Left lung (tissue), 10 donors: Measurements from ENCODE around the gene VPS13A. TPM values are rescaled to one million over a fixed set of nuclear protein-coding genes. Genes with fewer than 3 reads are reported as not detected.

Experiments used
- ATAC-seq: fragments of 200-7000 bp; cut with Tn5 transposase; one replicate; pipeline ENCODE4 v1.9.1; 2020; ENCODE audit warnings: moderate library complexity
- DNase-seq, 4 donors: peaks; one replicate each; pipeline ENCODE4 v3.0.0-alpha.2; 2013 to 2020
- H3K27ac ChIP-seq, 2 donors: fragments of 200-600 bp; sonication (generic) in 1 of 2; one replicate each; pipeline versions ENCODE4 v1.5.0 to v1.8.0; 2020 to 2021
- H3K27me3 ChIP-seq, 2 donors: fragments of 200-600 bp; sonication (generic) in 1 of 2; one replicate each; pipeline versions ENCODE4 v1.5.0 to v1.8.0; 2020 to 2021
- H3K36me3 ChIP-seq, 2 donors: fragments of 200-600 bp; sonication (generic) in 1 of 2; one replicate each; pipeline versions ENCODE4 v1.5.0 to v1.8.0; 2020 to 2021
- H3K4me1 ChIP-seq, 2 donors: fragments of 200-600 bp; one replicate each; pipeline ENCODE4 v1.8.0; 2021
- H3K4me3 ChIP-seq, 2 donors: fragments of 200-600 bp; sonication (generic) in 1 of 2; one replicate each; pipeline versions ENCODE4 v1.5.0 to v1.8.0; 2020 to 2021; ENCODE audit warnings: mild to moderate bottlenecking in 1 of 2
- H3K9me3 ChIP-seq, 2 donors: fragments of 200-600 bp; sonication (generic) in 1 of 2; one replicate each; pipeline versions ENCODE4 v1.5.0 to v1.8.0; 2020 to 2021
- CTCF ChIP-seq, 2 donors: fragments of 200-600 bp; sonication (generic) in 1 of 2; IDR thresholded peaks; one replicate each; pipeline versions ENCODE4 v1.5.0 to v1.8.0; 2021; ENCODE audit warnings: antibody characterized with exemption in 2 of 2
- intact Hi-C, 2 donors: fragments of 100-400 bp; cut with DNase I; formaldehyde crosslinking; loops; one replicate each; pipeline versions ENCODE4 v1.11.2 to v1.14.2; 2022
- polyA plus RNA-seq, 6 donors: library from polyadenylated mRNA; unstranded; fragments of 120-200 nt; gene quantifications; one replicate each; pipeline ENCODE4 v1.2.1, GENCODE V29; 2013; ENCODE audit not compliant: insufficient read length in 6 of 6
- total RNA-seq, 2 donors: library from RNA; stranded (reverse); fragmentation: NEBNext Ultra II Directional; extraction: Animal tissue kit (Norgen Biotek cat#: 25700); gene quantifications; one replicate each; pipeline ENCODE4 v1.2.1, GENCODE V29; 2021
- donor health status: DM: no; HTN: yes; CAD: no.
- donor health status: DM: no; HTN: no; CAD: no.

The VPS13A gene
- total and polyA plus RNA-seq, 8 donors: 19.7 to 36.1 (median 28.7) TPM

- H3K36me3 ChIP-seq: peaks cover 0 to 3% of the 10 kb centered on the region in 2 donors
- DNase-seq (no peak), ATAC-seq (no peak)
- no peaks in the 10 kb centered on the region for H3K27me3 ChIP-seq
- no peaks in the 10 kb centered on the region for H3K4me1 ChIP-seq
- TF ChIP-seq CTCF (IDR thresholded peaks at IDR 0.05): no peak
- intact Hi-C loops: no loop called here
- H3K4me3 ChIP-seq: no peak overlapping the region
- H3K27ac ChIP-seq: no peak overlapping the region
- H3K9me3 ChIP-seq: no peaks in the 10 kb centered on the region
Observed at GRCh38 chr9:77305622-77306400, 128.5 kb downstream of the VPS13A start.

GRCh38 chr9:77307166-77307565, 129.8 kb downstream of the VPS13A start:
- Histone ChIP-seq H3K4me3 (no peak overlapping the region), H3K36me3 (peaks cover 0 to 3% of the 10 kb centered on the region in 2 donors), H3K27ac (no peak overlapping the region), H3K4me1 (no peaks in the 10 kb centered on the region), H3K27me3 (no peaks in the 10 kb centered on the region), H3K9me3 (no peaks in the 10 kb centered on the region)
- TF ChIP-seq CTCF (IDR thresholded peaks at IDR 0.05): no peak
- intact Hi-C loops: no loop called here
- DNase-seq: no peak
- ATAC-seq: no peak

GRCh38 chr9:77316058-77316457, 138.7 kb downstream of the VPS13A start:
- H3K36me3 ChIP-seq: no peaks in the 10 kb centered on the region
- no peaks in the 10 kb centered on the region for H3K27me3 ChIP-seq
- H3K4me3 ChIP-seq: no peak overlapping the region
- intact Hi-C loops: no loop called here
- no peaks in the 10 kb centered on the region for H3K4me1 ChIP-seq
- no peak overlapping the region for H3K27ac ChIP-seq
- ATAC-seq: no peak
- no peaks in the 10 kb centered on the region for H3K9me3 ChIP-seq
- TF ChIP-seq CTCF (IDR thresholded peaks at IDR 0.05): no peak
- DNase-seq: no peak

- no peak for TF ChIP-seq CTCF (IDR thresholded peaks at IDR 0.05)
Observed at GRCh38 chr9:77325058-77325457, 147.7 kb downstream of the VPS13A start.

DNA sequence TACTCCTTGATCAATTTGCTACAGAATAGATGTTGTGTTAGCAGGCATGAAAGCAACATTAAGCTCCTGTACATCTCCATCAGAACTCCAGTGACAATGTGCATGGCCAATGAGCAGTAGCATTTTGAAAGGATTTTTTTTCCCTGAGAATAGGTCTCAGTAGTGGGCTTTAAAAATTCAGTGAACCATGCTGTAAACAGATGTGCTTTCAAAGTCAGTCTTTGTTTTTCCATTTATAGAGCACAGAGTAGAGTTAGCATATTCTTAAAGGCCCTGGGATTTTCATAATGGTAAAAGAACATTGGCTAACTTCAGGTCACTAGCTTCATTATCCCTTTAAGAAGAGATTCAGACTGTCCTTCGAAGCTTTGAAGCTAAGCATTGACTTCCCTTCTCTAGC, 150.8 kb downstream of the VPS13A start:
- DNase-seq: no peak
- intact Hi-C loops: no loop called here
- ATAC-seq: no peak
- no peak for TF ChIP-seq CTCF (IDR thresholded peaks at IDR 0.05)
- no peak overlapping the region for H3K4me3 ChIP-seq
- peaks cover 0 to 7% of the 10 kb centered on the region in 2 donors for H3K36me3 ChIP-seq
- H3K4me1 ChIP-seq: no peaks in the 10 kb centered on the region
- H3K27ac ChIP-seq: no peak overlapping the region
- H3K27me3 ChIP-seq: no peaks in the 10 kb centered on the region
- no peaks in the 10 kb centered on the region for H3K9me3 ChIP-seq

More at GRCh38 chr9:77325058-77325457, 147.7 kb downstream of the VPS13A start:
- Histone ChIP-seq H3K27ac (no peak overlapping the region), H3K4me1 (no peaks in the 10 kb centered on the region), H3K4me3 (no peak overlapping the region), H3K36me3 (peaks cover 0 to 7% of the 10 kb centered on the region in 2 donors), H3K27me3 (no peaks in the 10 kb centered on the region), H3K9me3 (no peaks in the 10 kb centered on the region)
- ATAC-seq (no peak), DNase-seq (no peak)
- intact Hi-C loops: no loop called here
